IMR-90 (cell line): ENCODE results near the gene HRH2. TPM values are rescaled to one million over a fixed set of nuclear protein-coding genes. Genes with fewer than 3 reads are reported as not detected.

ENCODE experiments used
- ATAC-seq: fragments of 200-7000 bp; cut with Tn5 transposase; 2 replicates; pipeline ENCODE4 v1.9.1; 2020; ENCODE audit warnings: low read depth, mild to moderate bottlenecking, moderate library complexity
- BruUV-seq: library from RNA; stranded (reverse); fragments of 400-500 nt; replicated peaks from 2 replicates; lab custom pipeline; 2021; lab: Mats Ljungman, UMichigan
- CTCF ChIA-PET: fragments of 300-600 bp; formaldehyde crosslinking; extraction: SDS; loops from one replicate; lab custom pipeline; 2021; ENCODE audit warnings: antibody characterized with exemption; lab: Yijun Ruan, JAX
- POLR2A ChIA-PET: fragments of 300-600 bp; sonication (Branson Sonifier 250); formaldehyde crosslinking; loops from one replicate; lab custom pipeline; 2022; ENCODE audit warnings: antibody characterized with exemption; ENCODE audit not compliant: unreplicated experiment; lab: Charles Lee
- DNase-seq: peaks from one replicate; pipeline ENCODE4 v3.0.0; 2013
- H2AFZ ChIP-seq: replicated peaks from 2 replicates; pipeline ENCODE3; 2013; ENCODE audit warnings: low read length, mild to moderate bottlenecking; ENCODE audit not compliant: poor library complexity
- H2AK5ac ChIP-seq: 2 replicates; pipeline ENCODE4 v1.6.1; 2013; ENCODE audit warnings: low read depth, low read length, inconsistent platforms
- H2AK9ac ChIP-seq: replicated peaks from 2 replicates; pipeline ENCODE3; 2013; ENCODE audit warnings: mild to moderate bottlenecking, low read depth, low read length, moderate library complexity; ENCODE audit not compliant: poor library complexity
- H2BK120ac ChIP-seq: 2 replicates; pipeline ENCODE4 v1.6.1; 2013; ENCODE audit warnings: low read depth, low read length, inconsistent platforms
- H2BK15ac ChIP-seq: 3 replicates; pipeline ENCODE4 v1.6.1; 2013; ENCODE audit warnings: low read depth, low read length, inconsistent platforms
- H2BK20ac ChIP-seq: 2 replicates; pipeline ENCODE4 v1.6.1; 2013; ENCODE audit warnings: low read depth, mild to moderate bottlenecking, inconsistent platforms, low read length, moderate library complexity
- H2BK5ac ChIP-seq: 2 replicates; pipeline ENCODE4 v1.6.1; 2013; ENCODE audit warnings: mild to moderate bottlenecking, low read depth, low read length, inconsistent platforms; ENCODE audit not compliant: poor library complexity, severe bottlenecking
- H3K14ac ChIP-seq: replicated peaks from 2 replicates; pipeline ENCODE4 v1.6.1; 2013; ENCODE audit warnings: low read depth, low read length, inconsistent platforms
- H3K18ac ChIP-seq: 2 replicates; pipeline ENCODE4 v1.6.1; 2013; ENCODE audit warnings: low read depth, low read length, control low read depth
- H3K23ac ChIP-seq: 2 replicates; pipeline ENCODE4 v1.6.1; 2013; ENCODE audit warnings: low read depth, low read length, inconsistent platforms
- H3K27ac ChIP-seq: 2 replicates; pipeline ENCODE4 v1.5.1; 2013; ENCODE audit warnings: mild to moderate bottlenecking, control low read depth, low read length; ENCODE audit not compliant: insufficient read depth
- H3K27me3 ChIP-seq: 2 replicates; pipeline ENCODE4 v1.6.1; 2013; ENCODE audit warnings: low read length; ENCODE audit not compliant: control insufficient read depth, insufficient read depth
- H3K36me3 ChIP-seq: 2 replicates; pipeline ENCODE4 v1.6.1; 2013; ENCODE audit warnings: low read length, mixed read lengths; ENCODE audit not compliant: control insufficient read depth, insufficient read depth
- H3K4ac ChIP-seq: 2 replicates; pipeline ENCODE4 v1.6.1; 2013; ENCODE audit warnings: low read depth, low read length, inconsistent platforms
- H3K4me1 ChIP-seq: 2 replicates; pipeline ENCODE4 v1.6.1; 2013; ENCODE audit warnings: low read length, mixed read lengths; ENCODE audit not compliant: control insufficient read depth, insufficient read depth
- H3K4me2 ChIP-seq: 2 replicates; pipeline ENCODE4 v1.6.1; 2013; ENCODE audit warnings: low read depth, mild to moderate bottlenecking, control low read depth, low read length, moderate library complexity
- H3K4me3 ChIP-seq: 2 replicates; pipeline ENCODE4 v1.5.1; 2013; ENCODE audit warnings: low read depth, mild to moderate bottlenecking, control low read depth, low read length, moderate library complexity; ENCODE audit not compliant: insufficient read depth
- H3K56ac ChIP-seq: 2 replicates; pipeline ENCODE4 v1.6.1; 2013; ENCODE audit warnings: low read length, inconsistent platforms; ENCODE audit not compliant: insufficient read depth; ENCODE audit errors: extremely low read depth
- H3K79me1 ChIP-seq, 2 experiments: 2 replicates each; pipeline ENCODE4 v1.6.1; 2013; ENCODE audit warnings: low read length in 2 of 2, inconsistent platforms in 1 of 2, low read depth in 1 of 2
- H3K9ac ChIP-seq: 2 replicates; pipeline ENCODE4 v1.6.1; 2013; ENCODE audit warnings: low read depth, low read length, control low read depth
- H3K9me1 ChIP-seq: 2 replicates; pipeline ENCODE4 v1.6.1; 2013; ENCODE audit warnings: low read length, inconsistent platforms; ENCODE audit not compliant: insufficient read depth
- H3K9me3 ChIP-seq: 2 replicates; pipeline ENCODE4 v1.6.1; 2013; ENCODE audit warnings: low read length; ENCODE audit not compliant: control insufficient read depth, insufficient read depth
- H4K20me1 ChIP-seq: 2 replicates; pipeline ENCODE4 v1.6.1; 2013; ENCODE audit warnings: low read length, inconsistent platforms; ENCODE audit not compliant: insufficient read depth
- H4K5ac ChIP-seq: 2 replicates; pipeline ENCODE4 v1.6.1; 2013; ENCODE audit warnings: mild to moderate bottlenecking, low read depth, low read length, control low read depth
- H4K8ac ChIP-seq, 2 experiments: 2 replicates each; pipeline ENCODE4 v1.6.1; 2013; ENCODE audit warnings: low read depth in 2 of 2, low read length in 2 of 2, control low read depth in 1 of 2, inconsistent platforms in 1 of 2
- H4K91ac ChIP-seq: 2 replicates; pipeline ENCODE4 v1.6.1; 2013; ENCODE audit warnings: low read depth, low read length, inconsistent platforms; ENCODE audit not compliant: insufficient read depth
- BHLHE40 ChIP-seq: fragments of 150-350 bp; IDR thresholded peaks from 2 replicates; pipeline ENCODE4 v1.6.1; 2016; ENCODE audit warnings: mild to moderate bottlenecking, low read depth, low read length
- CEBPB ChIP-seq: IDR thresholded peaks from 2 replicates; pipeline ENCODE4 v1.6.1; 2012; ENCODE audit warnings: low read depth, low read length, improper control_type of control experiment
- CHD1 ChIP-seq: IDR thresholded peaks from 2 replicates; pipeline ENCODE4 v1.6.1; 2012; ENCODE audit warnings: low read depth, low read length, improper control_type of control experiment
- FOS ChIP-seq: fragments of 150-350 bp; IDR thresholded peaks from 2 replicates; pipeline ENCODE4 v1.6.1; 2016; ENCODE audit warnings: low read depth, low read length
- MAFK ChIP-seq: IDR thresholded peaks from 2 replicates; pipeline ENCODE4 v1.6.1; 2012; ENCODE audit warnings: low read depth, low read length, improper control_type of control experiment
- MAZ ChIP-seq: IDR thresholded peaks from 2 replicates; pipeline ENCODE4 v1.6.1; 2012; ENCODE audit warnings: low read depth, mild to moderate bottlenecking, low read length, improper control_type of control experiment, moderate library complexity, borderline replicate concordance
- MXI1 ChIP-seq: IDR thresholded peaks from 2 replicates; pipeline ENCODE4 v1.6.1; 2012; ENCODE audit warnings: low read depth, mild to moderate bottlenecking, low read length, moderate library complexity, borderline replicate concordance
- NFE2L2 ChIP-seq: fragments of 150-350 bp; IDR thresholded peaks from 2 replicates; pipeline ENCODE4 v1.6.1; 2016; ENCODE audit warnings: low read depth, mild to moderate bottlenecking, low read length
- POLR2A ChIP-seq: IDR thresholded peaks from 2 replicates; pipeline ENCODE4 v1.6.1; 2012; ENCODE audit warnings: mild to moderate bottlenecking, low read depth, low read length
- RAD21 ChIP-seq: IDR thresholded peaks from 2 replicates; pipeline ENCODE4 v1.6.1; 2012; ENCODE audit warnings: low read length, improper control_type of control experiment
- RCOR1 ChIP-seq: IDR thresholded peaks from 2 replicates; pipeline ENCODE4 v1.6.1; 2012; ENCODE audit warnings: mild to moderate bottlenecking, low read length, improper control_type of control experiment; ENCODE audit not compliant: insufficient replicate concordance
- RFX5 ChIP-seq: IDR thresholded peaks from 2 replicates; pipeline ENCODE4 v1.8.0; 2012; ENCODE audit warnings: low read depth, mild to moderate bottlenecking, low read length, moderate library complexity
- SMC3 ChIP-seq: fragments of 150-350 bp; IDR thresholded peaks from 2 replicates; pipeline ENCODE4 v1.6.1; 2016; ENCODE audit warnings: low read depth, mild to moderate bottlenecking, antibody characterized with exemption, low read length, moderate library complexity
- WGBS, 2 experiments: methylation state at CpG; one replicate each; pipeline versions ENCODE4 v1.1.5 to v1.1.7; 2013; ENCODE audit warnings: missing lambda C conversion rate in 2 of 2; ENCODE audit not compliant: insufficient read length in 1 of 2; ENCODE audit errors: extremely low coverage in 2 of 2; 5-methylcytosine and 5-hydroxymethylcytosine counted together
- dilution Hi-C: fragments of 300-500 bp; cut with HindIII; formaldehyde crosslinking; loops from one replicate; pipeline ENCODE4 v1.14.3; 2018; ENCODE audit warnings: low sequenced_read_pairs; ENCODE audit not compliant: unreplicated experiment
- in situ Hi-C: fragments of 300-500 bp; cut with MboI; formaldehyde crosslinking; loops from 3 replicates; pipeline ENCODE4 v1.14.3; 2019; ENCODE audit warnings: low sequenced_read_pairs, inconsistent platforms, mixed read lengths
- intact Hi-C: fragments of 100-400 bp; cut with micrococcal nuclease; formaldehyde crosslinking; loops from 2 replicates; pipeline ENCODE4 v1.10.0; 2022
- polyA plus RNA-seq, 3 experiments: library from polyadenylated mRNA; depleted of rRNA; stranded (reverse); fragments of >200 nt; gene quantifications; 2 replicates each; pipeline ENCODE4 v1.2.3, GENCODE V29; 2012; ENCODE audit warnings: low replicate concordance in 1 of 3
- total RNA-seq: library from RNA; depleted of rRNA; stranded (reverse); fragments of >200 nt; gene quantifications from 2 replicates; pipeline ENCODE4 v1.2.3, GENCODE V29; 2012
- TF ChIP-seq, protein P1 (sequence below): conservative IDR thresholded peaks from 2 replicates; pipeline ENCODE4 v1.5.1; 2012; ENCODE audit warnings: mild to moderate bottlenecking, low read depth, low read length, improper control_type of control experiment
- TF ChIP-seq, protein P2 (sequence below): fragments of 150-350 bp; IDR thresholded peaks from 2 replicates; pipeline ENCODE4 v1.6.1; 2016; ENCODE audit warnings: low read depth, mild to moderate bottlenecking, low read length, moderate library complexity, borderline replicate concordance
- TF ChIP-seq, protein P3 (sequence below): fragments of 150-350 bp; IDR thresholded peaks from 2 replicates; pipeline ENCODE4 v1.6.1; 2017; ENCODE audit warnings: mild to moderate bottlenecking, antibody characterized with exemption, low read length, low read depth

Gene HRH2
- total and polyA plus RNA-seq, 2 of the 4 experiments (the other 2 are of a cell fraction) = not detected

DNA sequence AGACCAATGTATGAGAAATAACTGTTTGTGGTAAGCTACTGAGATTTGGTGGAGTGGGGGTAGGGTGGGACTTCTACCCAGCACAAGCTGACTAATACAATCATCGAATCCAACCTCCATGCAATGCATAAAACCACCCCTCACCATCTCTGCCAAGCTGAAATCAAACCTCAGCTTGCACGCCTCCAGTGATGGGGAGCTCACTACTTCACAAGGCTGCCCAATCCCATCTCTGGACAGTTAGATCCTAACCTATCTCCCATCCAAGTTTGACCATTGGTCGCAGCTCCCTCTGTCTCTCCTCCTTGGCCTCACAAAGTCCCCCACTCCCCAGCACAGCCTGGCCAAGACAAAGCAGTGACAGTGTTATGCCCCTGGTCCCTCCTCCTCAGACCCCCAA, 47.0 kb upstream of the HRH2 start:
- no peak overlapping the region for H2AK9ac ChIP-seq
- H4K5ac ChIP-seq = no peak overlapping the region
- DNase-seq = no peak
- TF ChIP-seq, protein P1, sequence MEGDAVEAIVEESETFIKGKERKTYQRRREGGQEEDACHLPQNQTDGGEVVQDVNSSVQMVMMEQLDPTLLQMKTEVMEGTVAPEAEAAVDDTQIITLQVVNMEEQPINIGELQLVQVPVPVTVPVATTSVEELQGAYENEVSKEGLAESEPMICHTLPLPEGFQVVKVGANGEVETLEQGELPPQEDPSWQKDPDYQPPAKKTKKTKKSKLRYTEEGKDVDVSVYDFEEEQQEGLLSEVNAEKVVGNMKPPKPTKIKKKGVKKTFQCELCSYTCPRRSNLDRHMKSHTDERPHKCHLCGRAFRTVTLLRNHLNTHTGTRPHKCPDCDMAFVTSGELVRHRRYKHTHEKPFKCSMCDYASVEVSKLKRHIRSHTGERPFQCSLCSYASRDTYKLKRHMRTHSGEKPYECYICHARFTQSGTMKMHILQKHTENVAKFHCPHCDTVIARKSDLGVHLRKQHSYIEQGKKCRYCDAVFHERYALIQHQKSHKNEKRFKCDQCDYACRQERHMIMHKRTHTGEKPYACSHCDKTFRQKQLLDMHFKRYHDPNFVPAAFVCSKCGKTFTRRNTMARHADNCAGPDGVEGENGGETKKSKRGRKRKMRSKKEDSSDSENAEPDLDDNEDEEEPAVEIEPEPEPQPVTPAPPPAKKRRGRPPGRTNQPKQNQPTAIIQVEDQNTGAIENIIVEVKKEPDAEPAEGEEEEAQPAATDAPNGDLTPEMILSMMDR = no peak
- TF ChIP-seq MAFK = no peak
- TF ChIP-seq NFE2L2 = no peak
- TF ChIP-seq, protein P2, sequence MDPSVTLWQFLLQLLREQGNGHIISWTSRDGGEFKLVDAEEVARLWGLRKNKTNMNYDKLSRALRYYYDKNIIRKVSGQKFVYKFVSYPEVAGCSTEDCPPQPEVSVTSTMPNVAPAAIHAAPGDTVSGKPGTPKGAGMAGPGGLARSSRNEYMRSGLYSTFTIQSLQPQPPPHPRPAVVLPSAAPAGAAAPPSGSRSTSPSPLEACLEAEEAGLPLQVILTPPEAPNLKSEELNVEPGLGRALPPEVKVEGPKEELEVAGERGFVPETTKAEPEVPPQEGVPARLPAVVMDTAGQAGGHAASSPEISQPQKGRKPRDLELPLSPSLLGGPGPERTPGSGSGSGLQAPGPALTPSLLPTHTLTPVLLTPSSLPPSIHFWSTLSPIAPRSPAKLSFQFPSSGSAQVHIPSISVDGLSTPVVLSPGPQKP = no peak
- no peak for TF ChIP-seq CHD1
- no peak for TF ChIP-seq RCOR1
- TF ChIP-seq, protein P3, sequence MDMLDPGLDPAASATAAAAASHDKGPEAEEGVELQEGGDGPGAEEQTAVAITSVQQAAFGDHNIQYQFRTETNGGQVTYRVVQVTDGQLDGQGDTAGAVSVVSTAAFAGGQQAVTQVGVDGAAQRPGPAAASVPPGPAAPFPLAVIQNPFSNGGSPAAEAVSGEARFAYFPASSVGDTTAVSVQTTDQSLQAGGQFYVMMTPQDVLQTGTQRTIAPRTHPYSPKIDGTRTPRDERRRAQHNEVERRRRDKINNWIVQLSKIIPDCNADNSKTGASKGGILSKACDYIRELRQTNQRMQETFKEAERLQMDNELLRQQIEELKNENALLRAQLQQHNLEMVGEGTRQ = no peak
- no peak for TF ChIP-seq SMC3
- no peak for TF ChIP-seq CEBPB
- no peak for TF ChIP-seq RAD21
- TF ChIP-seq MAZ = no peak
- no peak for TF ChIP-seq FOS
- no peak for TF ChIP-seq POLR2A
- no peak for TF ChIP-seq RFX5
- no peak for TF ChIP-seq BHLHE40
- no peak for TF ChIP-seq MXI1
- no peaks in the 10 kb centered on the region for H3K36me3 ChIP-seq
- no peaks in the 10 kb centered on the region for H3K27me3 ChIP-seq
- H3K4me3 ChIP-seq = no peak overlapping the region
- no peaks in the 10 kb centered on the region for H4K20me1 ChIP-seq
- no TSS peak for BruUV-seq
- ChIA-PET POLR2A (no interaction called here), CTCF (no interaction called here)
- no peak overlapping the region for H2BK5ac ChIP-seq
- H2AK5ac ChIP-seq = no peak overlapping the region
- no peak overlapping the region for H3K14ac ChIP-seq
- no peaks in the 10 kb centered on the region for H3K9me1 ChIP-seq
- no peak overlapping the region for H3K4me2 ChIP-seq
- H3K4me1 ChIP-seq = no peaks in the 10 kb centered on the region
- no peak overlapping the region for H4K91ac ChIP-seq
- H3K4ac ChIP-seq = no peak overlapping the region
- peaks cover 32% of the 10 kb centered on the region for H3K9me3 ChIP-seq
- H3K18ac ChIP-seq = no peak overlapping the region
- H3K9ac ChIP-seq = no peak overlapping the region
- dilution Hi-C loops = no loop called here
- H3K27ac ChIP-seq = no peak overlapping the region
- H2BK20ac ChIP-seq = no peak overlapping the region
- no peak overlapping the region for H2BK15ac ChIP-seq
- 14% methylated on average over 1 of the region's 3 CpGs; no CpG with 5 or more reads in 1 of the 2 experiments for WGBS, 2 experiments
- no peak overlapping the region for H3K23ac ChIP-seq
- no peak for ATAC-seq
- no peaks in the 10 kb centered on the region for H3K79me1 ChIP-seq
- H3K56ac ChIP-seq = no peak overlapping the region
- no peak overlapping the region for H2AFZ ChIP-seq
- intact Hi-C loops = no loop called here
- no peak overlapping the region for H4K8ac ChIP-seq
- no peak overlapping the region for H2BK120ac ChIP-seq
- in situ Hi-C loops = no loop called here
